HUES64 (cell line): ENCODE measurements around the gene IFTAP.

Experiments used
- H3K27ac ChIP-seq: 2 replicates; pipeline ENCODE4 v1.7.0; 2013; ENCODE audit warnings: low read depth, low read length, inconsistent platforms
- H3K27me3 ChIP-seq: 2 replicates; pipeline ENCODE4 v1.6.1; 2013; ENCODE audit warnings: mild to moderate bottlenecking, low read length; ENCODE audit not compliant: insufficient read depth
- H3K36me3 ChIP-seq: 2 replicates; pipeline ENCODE4 v1.6.1; 2013; ENCODE audit warnings: mild to moderate bottlenecking, low read length; ENCODE audit not compliant: insufficient read depth
- H3K4me1 ChIP-seq: 2 replicates; pipeline ENCODE4 v1.6.1; 2013; ENCODE audit warnings: mild to moderate bottlenecking, low read length, moderate library complexity; ENCODE audit not compliant: insufficient read depth
- H3K4me3 ChIP-seq: 2 replicates; pipeline ENCODE4 v1.5.1; 2013; ENCODE audit warnings: mild to moderate bottlenecking, low read length, moderate library complexity
- H3K9ac ChIP-seq: 2 replicates; pipeline ENCODE4 v1.6.1; 2013; ENCODE audit warnings: mild to moderate bottlenecking, low read depth, low read length
- H3K9me3 ChIP-seq: 2 replicates; pipeline ENCODE4 v1.6.1; 2013; ENCODE audit warnings: low read depth, low read length; ENCODE audit not compliant: insufficient read depth
- WGBS: fragments of 150-250, 120-280 bp; methylation state at CpG from one replicate; pipeline ENCODE4 v1.1.7; 2013; ENCODE audit warnings: missing lambda C conversion rate; 5-methylcytosine and 5-hydroxymethylcytosine counted together

The IFTAP gene

GRCh38 chr11:36600180-36600579 is 5.9 kb downstream of the IFTAP start:
- no peaks in the 10 kb centered on the region for H3K36me3 ChIP-seq
- H3K9me3 ChIP-seq = no peaks in the 10 kb centered on the region
- H3K27me3 ChIP-seq = no peaks in the 10 kb centered on the region
- no peak overlapping the region for H3K4me3 ChIP-seq
- no peak overlapping the region for H3K9ac ChIP-seq
- H3K27ac ChIP-seq = no peak overlapping the region
- H3K4me1 ChIP-seq = no peaks in the 10 kb centered on the region; the same call in 1 of the 2 replicates
- WGBS = 66% methylated on average over 7 of the region's 7 CpGs

- H3K27me3 ChIP-seq = no peaks in the 10 kb centered on the region
- H3K4me1 ChIP-seq = no peaks in the 10 kb centered on the region
- no peaks in the 10 kb centered on the region for H3K36me3 ChIP-seq
- no peak overlapping the region for H3K9ac ChIP-seq
- no peak overlapping the region for H3K4me3 ChIP-seq
- no peak overlapping the region for H3K27ac ChIP-seq
- H3K9me3 ChIP-seq = no peaks in the 10 kb centered on the region
- WGBS = 91% methylated on average over 2 of the region's 2 CpGs
Measured at GRCh38 chr11:36601155-36601554, 6.9 kb downstream of the IFTAP start.

DNA sequence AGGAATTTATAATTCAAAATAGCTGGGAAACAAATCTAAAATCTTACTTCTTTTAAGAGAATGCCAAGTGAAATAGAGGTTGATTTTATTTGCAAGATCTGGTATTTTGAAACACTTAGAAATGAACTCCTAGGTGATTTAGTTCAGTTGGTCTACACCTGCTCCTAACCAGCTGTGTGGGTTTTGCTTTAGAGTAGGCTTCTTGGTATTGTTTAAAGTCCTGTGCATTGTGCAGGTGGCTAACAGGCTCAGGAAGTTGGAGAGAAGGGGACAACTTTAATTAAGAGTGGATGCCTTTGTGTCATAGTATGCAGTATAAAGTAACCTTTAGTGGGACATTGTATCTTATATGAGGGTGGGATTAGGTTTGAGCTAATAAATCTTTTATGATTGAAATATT is 7.8 kb downstream of the IFTAP start:
- H3K27ac ChIP-seq = no peak overlapping the region
- H3K36me3 ChIP-seq = no peaks in the 10 kb centered on the region
- H3K9me3 ChIP-seq = no peaks in the 10 kb centered on the region
- no peak overlapping the region for H3K9ac ChIP-seq
- no peak overlapping the region for H3K4me3 ChIP-seq
- H3K27me3 ChIP-seq = no peaks in the 10 kb centered on the region
- no peaks in the 10 kb centered on the region for H3K4me1 ChIP-seq

DNA sequence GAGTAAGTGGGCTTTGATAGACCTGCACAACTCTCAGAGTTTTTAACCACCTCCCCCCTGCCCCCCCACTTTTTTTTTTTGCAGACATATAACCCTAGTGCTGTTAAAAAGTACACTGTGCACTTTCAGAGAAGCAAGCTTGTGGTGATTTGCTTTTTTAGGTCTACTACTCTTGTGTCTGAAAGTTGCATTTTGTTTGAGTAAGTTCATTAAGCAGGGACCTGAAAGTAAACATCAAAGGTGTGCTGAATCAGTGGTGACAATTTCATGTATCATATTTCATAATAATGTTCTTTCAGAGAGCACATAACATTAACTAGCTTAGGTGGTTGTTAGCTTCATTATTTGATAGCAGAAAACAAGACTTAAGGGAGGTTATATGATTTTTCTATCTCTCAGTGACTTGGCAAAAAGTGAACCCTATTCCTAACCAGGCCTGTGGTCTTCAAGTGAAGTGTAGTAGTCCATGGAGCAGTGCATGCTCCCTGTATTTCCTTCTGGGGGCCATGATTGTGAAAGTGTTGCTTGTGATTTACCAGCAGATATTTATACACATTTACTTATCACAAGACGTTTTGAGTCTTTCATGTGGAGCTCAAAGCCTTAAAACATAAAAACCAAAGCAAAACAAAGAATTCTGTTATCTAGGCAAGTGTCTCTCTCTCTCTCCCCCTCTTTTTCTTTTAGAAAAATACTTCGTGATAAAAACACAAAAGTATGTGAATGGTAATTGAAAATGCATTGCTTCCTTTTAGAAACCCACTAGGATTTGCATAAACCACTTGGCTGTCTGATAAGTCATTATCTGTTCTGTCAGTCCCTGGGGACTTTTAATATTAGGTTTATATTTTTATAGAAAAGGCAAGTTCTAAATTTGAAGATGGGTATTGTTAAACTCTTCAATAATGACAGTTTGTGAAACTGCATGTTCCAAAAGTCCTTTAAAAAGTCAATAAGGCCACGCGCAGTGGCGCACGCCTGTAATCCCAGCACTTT is 11.2 kb downstream of the IFTAP start:
- H3K27ac ChIP-seq = no peak overlapping the region
- H3K4me1 ChIP-seq = no peaks in the 10 kb centered on the region
- WGBS = 93% methylated on average over 5 of the region's 6 CpGs
- H3K4me3 ChIP-seq = no peak overlapping the region
- H3K9ac ChIP-seq = no peak overlapping the region
- H3K36me3 ChIP-seq = no peaks in the 10 kb centered on the region
- no peaks in the 10 kb centered on the region for H3K9me3 ChIP-seq
- no peaks in the 10 kb centered on the region for H3K27me3 ChIP-seq

- Histone ChIP-seq H3K9me3 (no peaks in the 10 kb centered on the region), H3K27me3 (no peaks in the 10 kb centered on the region), H3K9ac (no peak overlapping the region), H3K36me3 (no peaks in the 10 kb centered on the region), H3K4me1 (no peaks in the 10 kb centered on the region), H3K27ac (no peak overlapping the region), H3K4me3 (no peak overlapping the region)
- WGBS = 92% methylated on average over 1 of the region's 1 CpG
Measured at GRCh38 chr11:36608491-36609199, 14.3 kb downstream of the IFTAP start.

DNA sequence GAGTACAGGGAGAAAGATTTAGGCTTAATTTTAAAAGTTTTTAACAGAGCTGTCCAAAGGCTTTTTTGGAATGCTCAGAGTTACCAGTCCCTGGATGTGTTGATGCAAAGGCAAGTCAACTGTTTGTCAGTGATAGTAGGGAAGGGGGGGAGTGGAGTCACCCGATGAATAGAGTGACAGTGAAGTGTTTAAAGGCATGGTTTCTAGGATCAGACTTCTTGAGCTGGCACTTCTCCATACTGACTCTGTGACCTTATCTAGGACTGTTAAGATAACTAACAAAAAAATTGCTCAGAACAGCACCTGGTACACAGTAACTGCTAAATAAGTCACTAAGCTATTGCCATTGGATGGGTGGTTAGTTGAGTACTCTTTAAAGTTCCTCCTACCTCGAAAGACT is 15.1 kb downstream of the IFTAP start:
- no peaks in the 10 kb centered on the region for H3K9me3 ChIP-seq
- no peaks in the 10 kb centered on the region for H3K4me1 ChIP-seq
- H3K27ac ChIP-seq = no peak overlapping the region
- H3K36me3 ChIP-seq = no peaks in the 10 kb centered on the region
- no peak overlapping the region for H3K4me3 ChIP-seq
- 90% methylated on average over 2 of the region's 2 CpGs for WGBS
- no peak overlapping the region for H3K9ac ChIP-seq
- H3K27me3 ChIP-seq = no peaks in the 10 kb centered on the region

DNA sequence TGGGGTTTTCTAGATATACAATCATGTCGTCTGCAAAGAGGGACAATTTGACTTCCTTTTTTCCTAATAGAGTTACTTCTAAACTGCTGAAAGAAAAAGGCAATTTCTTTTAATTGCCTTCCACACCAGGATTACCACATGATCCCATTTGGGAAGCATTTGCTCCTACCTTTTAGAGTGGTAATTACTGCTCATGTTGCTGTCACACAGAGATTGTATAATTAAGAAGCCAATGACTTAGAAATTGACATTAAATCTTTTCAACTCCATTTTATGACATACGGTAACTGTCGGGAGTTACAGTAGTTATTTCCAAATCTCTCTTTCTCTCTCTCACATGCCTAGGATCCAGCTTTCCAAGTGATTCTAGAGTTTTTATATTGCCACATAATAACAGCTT is 21.5 kb downstream of the IFTAP start:
- Histone ChIP-seq H3K27ac (no peak overlapping the region), H3K4me3 (no peak overlapping the region), H3K4me1 (no peaks in the 10 kb centered on the region), H3K36me3 (no peaks in the 10 kb centered on the region), H3K9ac (no peak overlapping the region), H3K27me3 (no peaks in the 10 kb centered on the region), H3K9me3 (no peaks in the 10 kb centered on the region)
- 95% methylated on average over 3 of the region's 3 CpGs for WGBS

DNA sequence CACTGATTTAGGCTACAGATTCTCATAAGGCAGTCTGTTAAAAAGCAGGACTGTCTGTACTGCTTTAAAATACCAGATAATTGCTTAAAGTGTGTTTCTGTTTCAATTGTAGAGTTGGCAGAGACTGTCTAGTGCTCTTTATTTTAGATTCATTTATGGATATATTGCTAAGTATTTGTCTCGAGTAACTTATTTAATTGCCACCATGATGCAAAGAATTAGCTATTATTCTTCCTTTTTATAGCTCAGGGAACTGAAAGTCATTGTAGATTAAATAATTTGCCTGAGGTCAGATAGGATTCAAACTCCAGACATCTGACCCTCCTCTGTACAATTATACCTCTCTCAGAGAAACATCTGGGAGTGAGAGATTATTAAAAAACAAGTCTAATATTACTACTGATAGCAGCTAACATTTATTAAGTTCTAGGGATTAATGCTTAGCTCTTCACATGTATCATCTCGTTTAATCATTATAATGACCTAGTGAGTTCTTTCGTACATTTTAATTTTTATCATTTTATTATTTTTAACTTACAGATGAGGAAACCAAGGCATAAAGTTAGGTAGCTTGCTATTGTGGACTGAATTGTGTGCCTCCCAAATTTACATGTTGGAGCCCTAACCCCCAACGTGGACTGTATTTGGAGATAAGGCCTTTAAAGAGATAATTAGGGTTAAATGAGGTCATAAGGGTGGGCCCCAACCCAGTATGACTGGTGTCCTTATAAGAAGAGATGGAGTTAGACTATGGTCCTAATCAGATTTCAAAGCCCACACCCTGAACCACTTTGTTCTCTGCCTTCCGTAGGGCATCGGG is 23.5 kb downstream of the IFTAP start:
- WGBS = 85% methylated on average over 2 of the region's 6 CpGs

GRCh38 chr11:36618363-36619047 is 24.2 kb downstream of the IFTAP start:
- no peak overlapping the region for H3K27ac ChIP-seq
- no peaks in the 10 kb centered on the region for H3K4me1 ChIP-seq
- no peak overlapping the region for H3K9ac ChIP-seq
- WGBS = 93% methylated on average over 3 of the region's 3 CpGs
- no peaks in the 10 kb centered on the region for H3K9me3 ChIP-seq
- H3K27me3 ChIP-seq = no peaks in the 10 kb centered on the region
- no peak overlapping the region for H3K4me3 ChIP-seq
- no peaks in the 10 kb centered on the region for H3K36me3 ChIP-seq

More for the DNA sequence above, 23.5 kb downstream of the IFTAP start:
- Histone ChIP-seq H3K4me1 (no peaks in the 10 kb centered on the region), H3K36me3 (no peaks in the 10 kb centered on the region), H3K4me3 (no peak overlapping the region), H3K9me3 (no peaks in the 10 kb centered on the region), H3K27ac (no peak overlapping the region), H3K27me3 (no peaks in the 10 kb centered on the region), H3K9ac (no peak overlapping the region)

- H3K9me3 ChIP-seq = no peaks in the 10 kb centered on the region
- H3K36me3 ChIP-seq = no peaks in the 10 kb centered on the region
- H3K9ac ChIP-seq = no peak overlapping the region
- H3K27ac ChIP-seq = no peak overlapping the region
- no peaks in the 10 kb centered on the region for H3K27me3 ChIP-seq
- no peaks in the 10 kb centered on the region for H3K4me1 ChIP-seq
- WGBS = 91% methylated on average over 5 of the region's 5 CpGs
- no peak overlapping the region for H3K4me3 ChIP-seq
Measured at GRCh38 chr11:36619502-36619901, 25.2 kb downstream of the IFTAP start.
